Cardiac ventricle fibroblast (primary cell): ENCODE results near the gene MRPS14. TPM values are rescaled to one million over a fixed set of nuclear protein-coding genes. Genes with fewer than 3 reads are reported as not detected.

Source experiments
- total RNA-seq: library from RNA; depleted of rRNA; stranded (reverse); fragments of >200 nt; gene quantifications from 2 replicates; pipeline ENCODE4 v1.2.3, GENCODE V29; 2015

The MRPS14 gene
- total RNA-seq: 16.4 and 17.2 TPM in 2 replicates

DNA sequence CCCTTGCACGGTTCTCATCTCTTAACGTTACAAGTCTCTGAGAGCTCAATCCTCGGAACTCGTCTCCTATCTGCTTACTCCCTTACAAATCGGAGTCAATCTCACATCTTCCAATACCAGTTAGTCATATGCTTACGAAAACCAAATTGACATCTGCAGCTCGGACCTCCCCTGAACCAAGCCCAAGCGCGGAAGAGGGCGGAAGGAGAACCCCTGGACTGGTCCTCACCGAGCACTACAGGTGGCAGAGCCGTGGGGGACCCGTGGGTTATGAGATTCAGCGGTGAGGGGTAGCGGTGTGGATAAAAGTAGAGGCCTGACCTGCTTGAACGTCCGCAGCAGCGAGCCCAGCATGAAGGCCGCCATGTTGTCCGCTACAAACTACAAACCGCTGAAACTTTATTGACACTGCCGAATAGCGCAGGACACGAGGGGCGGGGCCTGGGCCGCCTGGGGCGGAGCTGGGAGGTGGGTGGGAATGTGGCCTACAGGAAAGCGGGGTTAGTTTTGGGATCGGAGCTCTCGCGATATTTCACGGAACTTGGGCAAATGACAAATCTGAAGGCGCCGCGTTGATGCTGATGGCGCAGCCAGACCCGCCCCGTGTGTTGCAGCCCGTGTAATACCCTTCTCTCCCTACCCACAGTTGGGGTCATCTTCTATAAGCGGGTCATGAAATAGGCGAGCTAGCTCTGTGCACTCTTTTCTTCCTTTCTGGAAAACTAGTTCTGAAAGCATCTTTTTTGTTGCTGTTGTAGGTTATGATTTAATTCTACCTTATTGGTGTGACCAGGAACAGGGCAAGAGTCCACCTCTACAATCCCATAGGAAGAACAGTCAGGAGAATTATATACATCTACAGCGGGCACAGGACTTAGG, at the start of gene MRPS14:
TSS of gene MRPS14 (minus strand) at position 383 of the 879 bp plus-strand sequence. CDS start at position 366, 17 bp downstream.

GRCh38 chr1:175067362-175068106, 44.3 kb upstream of the MRPS14 start, which contains the start of gene TNN:
Gene TNN, plus strand, starts transcription at chr1:175067833. Its CDS starts 9,586 bp downstream, at chr1:175077419.

DNA sequence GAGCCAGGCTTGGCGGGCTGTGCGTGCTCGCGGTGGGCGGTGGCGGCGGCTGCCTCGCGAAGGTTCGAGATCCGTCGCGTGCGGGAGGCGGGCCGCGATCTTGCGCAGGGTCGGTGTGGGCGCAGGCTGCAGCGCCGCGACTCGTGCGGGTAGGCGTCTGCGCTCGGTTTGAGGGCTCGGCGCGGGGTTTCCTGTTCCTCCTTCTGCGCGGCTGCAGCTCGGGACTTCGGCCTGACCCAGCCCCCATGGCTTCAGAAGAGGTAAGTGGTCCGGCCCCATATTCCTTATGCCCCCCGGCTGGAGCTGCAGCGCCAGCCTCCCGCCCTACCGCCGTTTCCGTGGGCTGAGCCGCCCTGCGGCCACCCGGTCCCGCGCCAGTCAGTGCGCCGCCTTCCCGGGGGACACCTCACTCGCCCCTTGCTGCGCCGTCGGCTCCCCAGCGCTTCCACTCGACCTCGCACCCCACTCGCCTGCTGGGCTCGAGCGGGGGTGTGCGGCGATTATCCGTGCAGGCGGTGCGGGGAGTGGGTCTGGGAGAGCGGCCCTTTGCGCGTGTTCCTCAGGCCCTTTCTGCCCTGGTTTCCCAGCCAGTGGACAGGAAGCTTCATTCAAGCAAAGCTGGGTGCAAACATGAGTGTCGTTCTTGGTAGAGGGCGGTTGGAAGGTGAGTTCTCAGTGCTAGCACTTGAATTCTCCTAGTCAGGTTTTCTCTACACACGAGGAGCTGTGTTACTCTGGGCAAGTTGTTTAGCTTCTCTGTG, 23.1 kb downstream of the MRPS14 start, which contains the start of gene CACYBP:
TSS of gene CACYBP (plus strand) at position 12 of the 761 bp plus-strand sequence. CDS start at position 246, 234 bp downstream.

Other genes starting within 250 kb of the MRPS14 start
- gene CACYBP, start 23.5 kb downstream of the MRPS14 start, total RNA-seq: 44.9 and 64.8 TPM in 2 replicates
- gene TNN, start 44.4 kb upstream of the MRPS14 start, total RNA-seq: not detected in 2 replicates
- 0.78 and 3.1 TPM in 2 replicates for gene KIAA0040, start 169.4 kb upstream of the MRPS14 start, total RNA-seq